HFF-Myc (cell line): Measurements from ENCODE around the gene MAN1C1.
A peak's percentile ranks its signal among the peaks of the same experiment; 100 is the strongest.

Source experiments
- DNase-seq: peaks from one replicate; pipeline ENCODE4 v3.0.0-alpha.2; 2011; ENCODE audit warnings: low read depth; ENCODE audit errors: extremely low read depth
- H3K4me3 ChIP-seq: replicated peaks from 2 replicates; pipeline ENCODE4 v1.5.1; 2011; ENCODE audit warnings: low read depth, mild to moderate bottlenecking, control low read depth, low read length
- TF ChIP-seq, protein P1 (sequence below): IDR thresholded peaks from 2 replicates; pipeline ENCODE4 v1.5.1; 2012; ENCODE audit warnings: mild to moderate bottlenecking, low read depth, low read length, control low read depth; ENCODE audit errors: missing control alignments

Gene MAN1C1

DNA sequence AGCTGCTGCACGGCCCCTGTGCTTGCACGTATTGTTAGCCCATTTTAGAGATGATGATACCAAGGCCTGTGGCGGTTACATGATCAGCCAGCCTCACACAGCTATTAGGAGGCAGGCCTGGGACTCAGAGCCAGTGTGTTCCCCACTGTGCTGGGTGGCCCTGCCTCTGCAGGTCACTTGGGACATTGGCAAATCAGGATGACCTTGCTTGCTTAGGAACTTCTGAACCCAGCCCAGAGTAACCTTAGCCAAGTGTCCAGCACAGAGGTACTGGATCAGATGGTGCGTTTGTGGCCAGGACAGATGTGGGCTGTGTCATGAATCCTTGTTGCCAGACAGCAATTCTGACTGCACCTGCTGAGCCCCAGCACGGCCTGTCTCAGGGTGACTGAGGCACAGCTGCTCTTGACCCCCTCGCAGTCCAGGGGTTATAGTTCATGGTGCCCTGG is 45.0 kb upstream of the MAN1C1 start:
- H3K4me3 ChIP-seq: no peak overlapping the region
- TF ChIP-seq, protein P1, sequence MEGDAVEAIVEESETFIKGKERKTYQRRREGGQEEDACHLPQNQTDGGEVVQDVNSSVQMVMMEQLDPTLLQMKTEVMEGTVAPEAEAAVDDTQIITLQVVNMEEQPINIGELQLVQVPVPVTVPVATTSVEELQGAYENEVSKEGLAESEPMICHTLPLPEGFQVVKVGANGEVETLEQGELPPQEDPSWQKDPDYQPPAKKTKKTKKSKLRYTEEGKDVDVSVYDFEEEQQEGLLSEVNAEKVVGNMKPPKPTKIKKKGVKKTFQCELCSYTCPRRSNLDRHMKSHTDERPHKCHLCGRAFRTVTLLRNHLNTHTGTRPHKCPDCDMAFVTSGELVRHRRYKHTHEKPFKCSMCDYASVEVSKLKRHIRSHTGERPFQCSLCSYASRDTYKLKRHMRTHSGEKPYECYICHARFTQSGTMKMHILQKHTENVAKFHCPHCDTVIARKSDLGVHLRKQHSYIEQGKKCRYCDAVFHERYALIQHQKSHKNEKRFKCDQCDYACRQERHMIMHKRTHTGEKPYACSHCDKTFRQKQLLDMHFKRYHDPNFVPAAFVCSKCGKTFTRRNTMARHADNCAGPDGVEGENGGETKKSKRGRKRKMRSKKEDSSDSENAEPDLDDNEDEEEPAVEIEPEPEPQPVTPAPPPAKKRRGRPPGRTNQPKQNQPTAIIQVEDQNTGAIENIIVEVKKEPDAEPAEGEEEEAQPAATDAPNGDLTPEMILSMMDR: no peak
- no peak for DNase-seq

DNA sequence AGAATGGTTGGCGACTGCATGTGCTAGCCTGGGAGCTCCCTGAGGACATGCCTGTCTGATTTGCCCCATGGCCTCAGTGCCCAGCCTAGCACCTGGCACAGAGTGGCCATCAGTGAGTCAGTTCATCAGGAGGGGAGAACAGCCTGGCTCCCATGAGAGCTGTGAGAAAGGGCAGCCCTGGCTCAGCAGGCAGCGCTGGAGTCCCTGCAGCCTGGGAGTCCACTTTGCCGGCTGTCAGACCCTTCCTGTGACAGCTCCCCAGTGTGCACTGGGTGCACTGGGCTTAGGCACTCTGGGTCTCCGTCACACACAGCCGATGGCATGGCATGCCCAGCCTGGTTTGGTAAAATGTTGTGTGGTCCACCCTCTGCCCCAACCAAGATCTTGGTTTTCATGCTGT is 44.5 kb upstream of the MAN1C1 start:
- no peak for DNase-seq
- TF ChIP-seq, protein P1: no peak
- no peak overlapping the region for H3K4me3 ChIP-seq

DNA sequence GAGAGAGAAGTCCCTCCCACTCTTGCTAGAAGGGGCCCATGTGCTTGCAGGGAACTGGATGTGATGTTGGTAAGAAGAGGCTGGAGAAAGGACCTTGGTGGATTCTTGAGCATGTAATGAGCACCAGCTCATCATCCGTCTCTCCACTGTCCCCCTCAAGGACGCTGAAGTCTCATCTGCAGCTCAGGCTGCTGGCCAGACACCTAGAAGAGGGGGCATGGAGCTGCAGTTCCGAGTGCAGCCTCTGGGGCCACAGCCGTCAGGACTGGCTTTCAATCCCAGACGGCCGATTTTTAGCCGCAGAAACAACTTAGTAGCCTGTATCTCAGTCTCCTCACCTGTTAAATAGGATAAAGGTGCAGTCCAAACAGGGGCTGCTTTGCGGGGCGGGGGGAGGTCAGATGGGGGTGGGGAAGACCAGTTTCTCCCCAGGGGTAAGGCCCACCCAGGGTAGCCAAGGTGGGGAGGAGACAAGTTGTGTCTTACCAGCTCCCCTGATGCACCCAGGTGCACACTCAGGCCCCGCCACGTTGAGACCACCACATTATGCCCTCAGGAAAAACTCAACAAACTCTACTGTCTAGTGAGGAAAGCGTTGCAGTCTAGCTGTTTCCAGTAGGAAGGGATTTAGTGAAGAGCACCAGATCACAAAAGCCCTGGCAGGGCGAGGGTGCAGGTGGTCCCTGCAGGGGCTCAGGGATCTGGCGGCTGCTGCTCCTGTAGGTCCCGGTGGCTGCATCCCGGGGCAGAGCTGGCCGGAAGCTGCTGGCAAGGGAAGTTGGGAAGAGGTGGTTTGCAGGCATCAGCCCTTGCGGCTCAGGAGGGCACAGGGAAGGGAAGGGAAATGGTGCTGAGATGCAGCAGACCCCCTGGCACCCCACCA is 43.6 kb upstream of the MAN1C1 start:
- DNase-seq: no peak
- H3K4me3 ChIP-seq: no peak overlapping the region
- TF ChIP-seq, protein P1: peak; percentile 72

DNA sequence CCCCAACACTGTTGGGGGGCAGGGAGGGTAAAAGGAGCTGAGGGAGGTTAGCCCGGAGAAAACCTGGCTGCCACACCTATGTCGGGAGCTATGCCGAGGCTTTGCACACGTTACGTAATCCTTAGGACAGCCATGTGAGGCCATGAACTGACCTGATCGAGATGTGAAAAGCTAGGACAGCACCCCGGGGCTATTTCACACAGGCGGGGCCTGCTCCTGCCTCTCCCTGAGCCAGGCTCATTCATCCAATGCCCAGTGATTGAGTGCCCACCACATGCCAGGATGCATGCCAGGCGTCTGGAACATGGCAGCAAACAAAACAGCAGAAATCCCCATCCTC is 43.0 kb upstream of the MAN1C1 start:
- TF ChIP-seq, protein P1: no peak
- DNase-seq: no peak
- no peak overlapping the region for H3K4me3 ChIP-seq

DNA sequence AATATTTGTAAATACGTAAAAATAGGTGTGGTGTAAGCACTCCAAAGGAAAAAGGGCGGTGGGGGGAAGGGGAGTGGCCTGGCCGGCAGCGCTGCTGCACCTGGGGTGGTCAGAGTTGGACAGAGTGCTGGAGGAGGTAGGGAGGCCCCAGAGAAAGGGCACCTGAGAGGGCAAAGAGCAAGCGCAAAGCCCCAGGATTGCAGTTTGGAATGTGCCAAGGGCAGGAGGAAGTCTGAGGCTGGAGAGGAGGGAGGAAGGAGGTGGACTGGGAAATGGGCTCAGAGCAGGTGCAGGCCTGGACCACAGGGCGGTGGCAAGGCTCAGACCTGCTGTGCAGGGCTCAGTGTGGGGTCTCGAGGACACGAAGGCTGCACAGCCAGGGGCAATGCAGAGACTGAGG is 42.6 kb upstream of the MAN1C1 start:
- TF ChIP-seq, protein P1: no peak
- no peak overlapping the region for H3K4me3 ChIP-seq
- DNase-seq: no peak

DNA sequence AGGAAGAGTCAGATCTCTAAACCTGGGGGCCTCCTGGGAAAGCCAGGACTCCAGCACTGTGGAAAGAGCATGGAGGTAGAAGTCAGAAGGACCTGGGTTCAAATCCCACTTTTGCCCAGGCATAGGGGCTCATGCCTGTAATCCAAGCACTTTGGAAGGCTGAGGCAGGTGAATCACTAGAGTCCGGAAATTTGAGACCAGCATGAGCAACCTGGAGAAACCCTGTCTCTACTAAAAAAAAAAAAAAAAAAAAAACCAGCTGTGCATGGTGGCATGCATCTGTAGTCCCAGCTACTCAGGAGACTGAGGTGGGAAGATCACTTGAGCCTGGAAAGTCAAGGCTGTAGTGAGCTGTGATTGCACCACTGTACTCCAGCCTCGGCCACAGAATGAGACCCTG is 41.4 kb upstream of the MAN1C1 start:
- TF ChIP-seq, protein P1: no peak
- DNase-seq: no peak
- H3K4me3 ChIP-seq: no peak overlapping the region
